Naive thymus-derived CD8-positive, alpha-beta T cell (primary cell): ENCODE measurements around the gene NPR1. TPM values are rescaled to one million over a fixed set of nuclear protein-coding genes. Genes with fewer than 3 reads are reported as not detected.
A peak's percentile ranks its signal among the peaks of the same experiment; 100 is the strongest.

ENCODE experiments used
- ATAC-seq, 2 donors: fragments of 150-1000 bp; cut with Tn5 transposase in 1 of 2; sonication (Bioruptor Pico), chemical (Tn5 transposase) in 1 of 2; 1 replicate in 1 of 2; 2 replicates in 1 of 2; pipeline ENCODE4 v1.10.0; 2021; ENCODE audit warnings: mild to moderate bottlenecking in 2 of 2, moderate library complexity in 2 of 2
- POLR2A ChIA-PET: fragments of 350-600 bp; sonication (Branson Sonifier 250); formaldehyde crosslinking; loops from one replicate; lab custom pipeline; 2021; ENCODE audit warnings: antibody characterized with exemption; lab: Charles Lee
- DNase-seq, 10 donors: peaks; one replicate each; pipeline versions ENCODE4 v3.0.0 to v3.0.0-alpha.2; 2020 to 2022
- H3K27ac Mint-ChIP-seq, 10 donors: one replicate each; pipeline ENCODE4 v1.8.0; 2020 to 2022; ENCODE audit warnings: mild to moderate bottlenecking in 10 of 10, mixed read lengths in 10 of 10, moderate library complexity in 4 of 10, inconsistent platforms in 1 of 10
- H3K27me3 Mint-ChIP-seq, 5 donors: one replicate each; pipeline ENCODE4 v1.8.0; 2021 to 2022; ENCODE audit warnings: mixed read lengths in 5 of 5
- H3K36me3 Mint-ChIP-seq, 3 donors: one replicate each; pipeline ENCODE4 v1.8.0; 2020 to 2022; ENCODE audit warnings: mixed read lengths in 3 of 3, mild to moderate bottlenecking in 2 of 3, inconsistent platforms in 1 of 3
- H3K4me1 Mint-ChIP-seq, 4 donors: one replicate each; pipeline ENCODE4 v1.8.0; 2021 to 2022; ENCODE audit warnings: mixed read lengths in 4 of 4
- H3K4me3 Mint-ChIP-seq, 10 donors: one replicate each; pipeline ENCODE4 v1.8.0; 2020 to 2022; ENCODE audit warnings: mild to moderate bottlenecking in 10 of 10, mixed read lengths in 10 of 10, moderate library complexity in 6 of 10, inconsistent platforms in 1 of 10
- H3K9me3 Mint-ChIP-seq, 9 donors: one replicate each; pipeline ENCODE4 v1.8.0; 2020 to 2022; ENCODE audit warnings: mixed read lengths in 9 of 9, mild to moderate bottlenecking in 3 of 9, inconsistent platforms in 1 of 9, moderate library complexity in 1 of 9
- polyA plus RNA-seq, 3 donors: library from polyadenylated mRNA; unstranded; fragments of 300-500 nt; fragmentation: Illumina TruSeq; gene quantifications; one replicate each; pipeline ENCODE4 v1.2.3, GENCODE V29; 2021
- total RNA-seq, 8 experiments: library from RNA in 2 of 8; stranded (reverse) in 2 of 8; gene quantifications; one replicate each; pipeline ENCODE4 v1.2.3 and lab custom pipeline; 2021 to 2026

Gene NPR1
- total and polyA plus RNA-seq, 5 experiments from 2014 or later = not detected

DNA sequence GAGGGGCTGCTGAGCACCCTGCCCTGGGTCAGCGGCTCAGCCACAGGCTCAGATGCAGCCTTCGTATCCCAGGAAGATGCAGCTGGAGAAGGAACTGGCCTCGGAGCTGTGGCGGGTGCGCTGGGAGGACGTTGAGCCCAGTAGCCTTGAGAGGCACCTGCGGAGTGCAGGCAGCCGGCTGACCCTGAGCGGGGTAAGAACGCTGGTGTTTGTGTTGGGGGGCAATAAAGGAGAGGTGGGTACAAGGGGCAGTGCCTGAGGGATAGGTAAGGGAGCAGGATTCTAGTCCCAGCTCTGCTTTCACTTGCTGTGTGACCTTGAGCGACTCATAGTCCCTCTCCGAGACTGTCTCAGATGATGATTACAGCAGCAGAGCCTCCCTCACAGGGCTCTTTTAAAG lies 6.4 kb downstream of the NPR1 start:
- no peaks in the 10 kb centered on the region for H3K9me3 Mint-ChIP-seq
- H3K27me3 Mint-ChIP-seq = peaks cover 12 to 42% (median 21%) of the 10 kb centered on the region in 5 donors
- POLR2A ChIA-PET = interaction anchor here (0.6 to 1.4 kb wide), 2 partner anchors 27 to 99 kb away, joined by 3 to 4 read pairs; partner anchors contain the start of gene SNAPIN
- peaks cover under 1 to 13% (median 8%) of the 10 kb centered on the region in 4 donors for H3K4me1 Mint-ChIP-seq
- DNase-seq (no peak), ATAC-seq (no peak)
- H3K4me3 Mint-ChIP-seq = peak overlapping the region in 1 of 10 donors; percentile 24
- no peaks in the 10 kb centered on the region for H3K36me3 Mint-ChIP-seq
- H3K27ac Mint-ChIP-seq = no peak overlapping the region

DNA sequence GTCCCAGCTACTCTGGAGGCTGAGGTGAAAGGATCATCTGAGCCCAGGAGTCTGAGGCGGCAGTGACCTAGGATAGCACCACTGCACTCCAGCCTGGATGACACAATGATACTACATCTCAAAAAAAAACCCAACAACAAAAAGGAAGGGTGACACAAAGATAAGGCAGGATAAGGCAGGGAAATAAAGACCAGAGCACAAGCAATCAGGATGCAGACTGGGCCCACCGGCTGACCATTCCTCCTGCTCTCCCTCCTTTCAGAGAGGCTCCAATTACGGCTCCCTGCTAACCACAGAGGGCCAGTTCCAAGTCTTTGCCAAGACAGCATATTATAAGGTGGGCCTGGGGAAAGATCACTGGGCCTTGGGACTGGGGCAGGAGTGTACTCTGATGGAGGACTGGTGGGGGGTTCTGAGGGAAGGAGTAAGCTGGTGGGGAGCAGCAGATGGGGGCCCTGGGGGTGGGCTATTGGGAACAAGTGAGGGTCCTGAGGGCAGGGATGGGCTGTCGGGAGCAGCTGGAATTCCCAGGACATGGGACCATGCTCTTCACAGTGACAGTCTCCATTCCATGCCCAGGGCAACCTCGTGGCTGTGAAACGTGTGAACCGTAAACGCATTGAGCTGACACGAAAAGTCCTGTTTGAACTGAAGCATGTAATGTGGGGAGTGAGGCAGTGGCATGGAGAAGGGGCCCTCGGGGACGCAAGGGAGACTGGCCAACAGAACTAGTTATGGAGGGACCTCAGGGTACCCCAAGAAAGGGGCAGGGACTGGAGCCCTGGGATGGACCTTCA lies 7.3 kb downstream of the NPR1 start:
- H3K4me1 Mint-ChIP-seq = peaks cover 3 to 14% (median 6%) of the 10 kb centered on the region in 4 donors
- POLR2A ChIA-PET = interaction anchor here (0.6 to 1.4 kb wide), 2 partner anchors 27 to 99 kb away, joined by 3 to 4 read pairs; partner anchors contain the start of gene SNAPIN
- no peak overlapping the region for H3K4me3 Mint-ChIP-seq
- ATAC-seq (no peak), DNase-seq (no peak)
- H3K27me3 Mint-ChIP-seq = peaks cover 9 to 34% (median 13%) of the 10 kb centered on the region in 5 donors
- H3K36me3 Mint-ChIP-seq = no peaks in the 10 kb centered on the region
- H3K27ac Mint-ChIP-seq = peak overlapping the region in 1 of 10 donors; percentile 32
- H3K9me3 Mint-ChIP-seq = no peaks in the 10 kb centered on the region

DNA sequence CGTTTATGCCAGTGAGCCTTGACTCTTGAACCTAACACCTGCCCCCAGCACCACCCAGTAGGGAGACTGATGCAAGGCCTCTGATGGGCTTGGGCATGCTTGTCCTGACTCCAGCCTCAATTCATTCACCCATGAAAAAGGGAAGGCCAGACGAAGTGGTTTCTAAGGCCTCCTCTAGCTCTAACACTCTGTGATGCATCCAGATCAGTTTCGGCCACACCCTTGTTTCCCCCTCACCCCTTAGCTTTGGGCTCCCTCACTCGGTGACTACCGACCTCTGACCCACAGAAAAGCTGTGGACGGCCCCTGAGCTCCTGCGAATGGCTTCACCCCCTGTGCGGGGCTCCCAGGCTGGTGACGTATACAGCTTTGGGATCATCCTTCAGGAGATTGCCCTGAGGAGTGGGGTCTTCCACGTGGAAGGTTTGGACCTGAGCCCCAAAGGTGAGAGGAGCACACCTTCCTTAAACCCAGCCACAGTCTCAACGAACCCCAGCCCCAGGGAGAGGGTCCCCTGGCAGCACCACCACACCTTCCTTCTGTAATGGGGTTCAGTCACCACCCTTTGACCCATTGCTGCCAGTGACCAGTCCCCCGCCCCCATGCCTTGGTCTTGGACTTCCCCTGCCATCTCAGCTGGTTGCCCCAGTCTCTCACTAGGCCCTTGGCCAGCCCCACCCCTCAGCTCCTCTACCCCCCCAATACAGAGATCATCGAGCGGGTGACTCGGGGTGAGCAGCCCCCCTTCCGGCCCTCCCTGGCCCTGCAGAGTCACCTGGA lies 9.0 kb downstream of the NPR1 start:
- Mint-ChIP-seq H3K9me3 (no peaks in the 10 kb centered on the region), H3K4me1 (peaks cover 7 to 21% (median 11%) of the 10 kb centered on the region in 4 donors), H3K27ac (no peak overlapping the region), H3K36me3 (no peaks in the 10 kb centered on the region), H3K27me3 (peaks cover 2 to 25% (median 6%) of the 10 kb centered on the region in 5 donors), H3K4me3 (no peak overlapping the region)
- POLR2A ChIA-PET = no interaction called here
- ATAC-seq (no peak), DNase-seq (no peak)

DNA sequence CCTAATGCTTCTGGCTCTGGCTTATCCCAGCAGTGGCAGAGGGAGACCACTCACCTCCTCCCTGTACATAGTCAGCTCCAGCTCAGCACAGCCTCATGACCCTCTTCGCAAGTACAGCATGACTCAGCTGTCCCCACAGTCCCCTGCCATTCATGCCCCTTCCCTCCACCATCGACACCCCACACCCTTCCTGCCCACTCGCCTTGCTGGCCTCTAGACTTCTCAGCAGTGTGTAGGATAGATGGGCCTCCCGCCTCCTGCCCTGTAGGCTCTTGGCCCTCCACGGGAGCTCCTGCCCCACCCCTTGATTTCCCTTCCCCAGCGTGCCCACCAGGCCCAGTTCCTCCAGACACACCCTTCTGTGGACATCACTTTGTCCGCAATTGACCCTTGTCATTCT lies 9.8 kb downstream of the NPR1 start:
- no peaks in the 10 kb centered on the region for H3K9me3 Mint-ChIP-seq

DNA sequence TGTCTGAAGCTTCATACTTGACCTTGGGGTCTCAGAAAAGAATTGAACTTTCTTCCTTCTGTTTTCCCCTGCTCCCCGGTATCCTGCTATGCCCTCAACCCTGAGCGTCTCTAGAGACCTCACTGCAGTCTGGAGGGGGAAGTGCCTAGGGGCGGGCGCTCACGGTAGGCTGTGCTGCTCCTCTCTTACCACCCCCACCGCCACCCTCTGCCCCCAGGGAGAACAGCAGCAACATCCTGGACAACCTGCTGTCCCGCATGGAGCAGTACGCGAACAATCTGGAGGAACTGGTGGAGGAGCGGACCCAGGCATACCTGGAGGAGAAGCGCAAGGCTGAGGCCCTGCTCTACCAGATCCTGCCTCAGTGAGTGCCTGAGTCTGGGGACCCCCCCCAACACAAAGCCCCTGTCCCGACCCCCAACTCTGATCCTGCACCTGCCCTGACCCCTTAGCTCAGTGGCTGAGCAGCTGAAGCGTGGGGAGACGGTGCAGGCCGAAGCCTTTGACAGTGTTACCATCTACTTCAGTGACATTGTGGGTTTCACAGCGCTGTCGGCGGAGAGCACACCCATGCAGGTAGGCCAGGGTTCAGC lies 10.3 kb downstream of the NPR1 start:
- H3K36me3 Mint-ChIP-seq = no peaks in the 10 kb centered on the region
- ATAC-seq (no peak), DNase-seq (no peak)
- no peak overlapping the region for H3K4me3 Mint-ChIP-seq
- H3K9me3 Mint-ChIP-seq = no peaks in the 10 kb centered on the region
- peaks cover 2 to 18% (median 3%) of the 10 kb centered on the region in 5 donors for H3K27me3 Mint-ChIP-seq
- POLR2A ChIA-PET = interaction anchor here (0.5 kb wide), 1 partner anchor 172 kb away, joined by 3 read pairs; no protein-coding TSS in a partner anchor
- H3K27ac Mint-ChIP-seq = peak overlapping the region in 1 of 10 donors; percentile 57
- H3K4me1 Mint-ChIP-seq = peaks cover 7 to 21% (median 11%) of the 10 kb centered on the region in 4 donors

More for the DNA sequence above, 9.8 kb downstream of the NPR1 start:
- H3K27ac Mint-ChIP-seq = peak overlapping the region in 2 of 10 donors; percentile 40 to 57
- POLR2A ChIA-PET = no interaction called here
- H3K27me3 Mint-ChIP-seq = peaks cover 2 to 23% (median 6%) of the 10 kb centered on the region in 5 donors
- no peak overlapping the region for H3K4me3 Mint-ChIP-seq
- no peak for DNase-seq
- H3K36me3 Mint-ChIP-seq = no peaks in the 10 kb centered on the region
- no peak for ATAC-seq
- peaks cover 7 to 21% (median 11%) of the 10 kb centered on the region in 4 donors for H3K4me1 Mint-ChIP-seq

DNA sequence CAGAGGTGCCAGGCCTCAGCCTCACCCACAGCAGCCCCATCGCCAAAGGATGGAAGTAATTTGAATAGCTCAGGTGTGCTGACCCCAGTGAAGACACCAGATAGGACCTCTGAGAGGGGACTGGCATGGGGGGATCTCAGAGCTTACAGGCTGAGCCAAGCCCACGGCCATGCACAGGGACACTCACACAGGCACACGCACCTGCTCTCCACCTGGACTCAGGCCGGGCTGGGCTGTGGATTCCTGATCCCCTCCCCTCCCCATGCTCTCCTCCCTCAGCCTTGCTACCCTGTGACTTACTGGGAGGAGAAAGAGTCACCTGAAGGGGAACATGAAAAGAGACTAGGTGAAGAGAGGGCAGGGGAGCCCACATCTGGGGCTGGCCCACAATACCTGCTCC lies 15.0 kb downstream of the NPR1 start:
- Mint-ChIP-seq H3K27me3 (peaks cover 0 to 13% (median 2%) of the 10 kb centered on the region in 5 donors), H3K4me1 (peaks cover 8 to 27% (median 13%) of the 10 kb centered on the region in 4 donors)

DNA sequence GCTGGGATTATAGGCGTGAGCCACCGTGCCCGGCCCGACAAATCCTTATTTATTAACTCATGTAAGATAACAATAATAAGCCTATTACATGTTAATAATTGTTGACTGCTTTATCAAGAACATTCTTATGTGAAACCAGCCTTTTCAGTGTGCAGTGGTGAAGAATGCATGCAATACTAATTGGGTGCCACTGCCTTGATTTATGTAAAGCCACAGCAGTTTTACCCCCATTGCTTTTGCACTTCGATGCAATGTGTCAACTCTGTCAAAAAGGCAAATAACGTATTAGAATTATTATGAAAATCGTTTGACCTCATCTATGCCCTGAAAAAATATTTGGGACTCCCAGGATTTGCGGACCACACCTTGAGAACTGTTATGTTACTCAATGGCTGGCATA lies 18.3 kb downstream of the NPR1 start:
- Mint-ChIP-seq H3K4me3 (no peak overlapping the region), H3K27ac (no peak overlapping the region), H3K36me3 (no peaks in the 10 kb centered on the region), H3K4me1 (peaks cover 0 to 6% (median 3%) of the 10 kb centered on the region in 4 donors), H3K9me3 (no peaks in the 10 kb centered on the region), H3K27me3 (peaks cover 0 to 13% (median 2%) of the 10 kb centered on the region in 5 donors)
- POLR2A ChIA-PET = interaction anchor here (0.9 kb wide), 1 partner anchor 8 kb away, joined by 3 read pairs; no protein-coding TSS in a partner anchor
- ATAC-seq = no peak
- DNase-seq = no peak

More for the DNA sequence above, 15.0 kb downstream of the NPR1 start:
- Mint-ChIP-seq H3K27ac (peak overlapping the region in 3 of 10 donors; percentile 3 to 58 (median 46)), H3K4me3 (peak overlapping the region in 1 of 10 donors; percentile 38), H3K9me3 (no peaks in the 10 kb centered on the region), H3K36me3 (no peaks in the 10 kb centered on the region)
- ATAC-seq (no peak), DNase-seq (no peak)
- POLR2A ChIA-PET = no interaction called here

DNA sequence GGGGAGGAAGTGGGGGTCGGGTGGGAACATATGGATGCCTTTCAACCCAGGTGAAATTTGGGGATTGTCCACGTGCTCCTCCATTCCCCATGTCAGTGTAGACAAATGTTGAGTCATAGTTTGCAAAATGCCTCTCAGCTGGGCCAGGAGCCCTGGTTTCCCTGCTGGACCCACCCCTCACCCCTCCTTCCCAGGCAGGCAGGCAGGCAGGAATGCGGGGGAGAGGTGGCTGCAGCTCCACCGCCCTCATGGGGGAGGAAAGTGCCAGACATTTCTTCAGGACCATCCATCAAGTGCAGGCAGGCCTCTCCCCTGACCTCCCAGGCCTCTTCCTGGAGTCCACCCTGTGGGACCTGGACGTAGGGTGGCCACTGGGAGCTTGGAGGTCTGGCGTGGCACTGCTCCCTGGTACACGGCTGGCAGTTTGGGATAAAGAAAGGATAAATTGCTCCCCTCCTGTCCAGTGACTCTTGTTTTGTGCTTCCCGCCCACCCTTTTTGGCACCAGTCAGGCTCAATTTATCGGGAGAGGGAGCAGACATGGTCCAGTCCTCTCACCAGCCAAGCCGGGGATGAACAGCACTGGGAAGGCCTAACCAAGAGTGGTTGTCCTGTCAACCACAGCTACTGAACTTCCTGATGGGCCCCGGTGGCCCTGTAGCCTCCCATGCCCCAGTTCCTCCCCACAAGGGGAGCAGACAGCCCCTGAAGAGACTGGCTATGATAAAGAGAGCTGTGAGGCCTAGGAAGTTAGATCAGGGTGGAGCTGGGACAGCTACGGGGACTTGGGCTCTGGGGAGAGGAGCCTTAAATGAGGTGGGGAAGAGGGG lies 18.9 kb downstream of the NPR1 start:
- peaks cover 0 to 6% (median 3%) of the 10 kb centered on the region in 4 donors for H3K4me1 Mint-ChIP-seq
- peak overlapping the region in 2 of 10 donors; percentile 24 to 82 for H3K27ac Mint-ChIP-seq
- DNase-seq (no peak), ATAC-seq (no peak)
- H3K36me3 Mint-ChIP-seq = no peaks in the 10 kb centered on the region
- H3K9me3 Mint-ChIP-seq = no peaks in the 10 kb centered on the region
- POLR2A ChIA-PET = no interaction called here
- H3K27me3 Mint-ChIP-seq = peaks cover 0 to 13% (median 2%) of the 10 kb centered on the region in 5 donors
- peak overlapping the region in 5 of 10 donors; percentile 2 to 53 (median 36) for H3K4me3 Mint-ChIP-seq

DNA sequence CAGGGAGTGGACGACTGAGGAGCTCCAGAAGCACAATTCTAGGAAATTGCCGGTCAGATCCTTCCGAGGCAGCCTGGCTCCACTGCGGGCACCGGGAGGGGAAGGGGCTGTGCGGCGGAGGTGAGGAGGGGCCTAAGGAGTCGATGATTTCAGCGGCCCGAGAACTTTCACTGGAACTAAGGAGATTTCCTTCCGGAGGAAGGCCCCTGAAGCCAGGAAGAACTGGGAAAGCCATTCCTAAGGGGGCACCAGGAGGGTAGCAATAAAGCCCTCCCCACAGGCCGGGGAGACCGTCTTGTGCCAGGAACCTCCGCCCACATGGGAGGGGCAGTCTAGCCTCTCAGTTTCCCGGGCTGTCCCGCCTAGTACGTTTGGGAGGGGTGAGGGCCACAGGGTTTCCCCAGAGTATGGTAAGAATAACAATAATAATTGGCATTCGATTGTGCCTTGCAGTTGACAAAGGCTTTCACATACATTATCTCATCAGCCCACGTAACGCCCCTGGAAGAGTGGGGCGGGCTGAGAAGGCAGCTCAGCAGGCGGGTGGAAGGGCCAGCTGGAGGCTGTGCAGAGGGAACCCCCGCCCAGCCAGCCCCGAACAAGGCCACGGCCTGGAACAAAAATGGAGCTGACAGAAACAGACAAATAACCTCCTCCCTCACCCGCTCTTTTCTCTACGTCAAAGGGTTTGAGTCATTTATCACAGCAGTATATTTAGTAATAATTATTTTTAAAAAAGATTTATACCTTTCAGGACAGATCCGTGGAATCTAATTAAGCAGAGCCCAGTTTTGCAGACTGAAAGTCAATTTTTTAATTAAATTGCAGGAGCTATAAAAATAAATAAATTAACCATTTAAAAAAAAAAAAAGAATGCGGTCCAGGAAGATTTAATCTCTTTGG lies 19.8 kb downstream of the NPR1 start:
- no peak for DNase-seq
- no peaks in the 10 kb centered on the region for H3K36me3 Mint-ChIP-seq
- no peaks in the 10 kb centered on the region for H3K9me3 Mint-ChIP-seq
- peak overlapping the region in 5 of 10 donors; percentile 2 to 53 (median 36) for H3K4me3 Mint-ChIP-seq
- H3K27ac Mint-ChIP-seq = peak overlapping the region in 2 of 10 donors; percentile 24 to 82
- H3K27me3 Mint-ChIP-seq = peaks cover 0 to 13% (median 2%) of the 10 kb centered on the region in 5 donors
- POLR2A ChIA-PET = no interaction called here
- ATAC-seq = no peak
- H3K4me1 Mint-ChIP-seq = peaks cover 0 to 6% (median 3%) of the 10 kb centered on the region in 4 donors

DNA sequence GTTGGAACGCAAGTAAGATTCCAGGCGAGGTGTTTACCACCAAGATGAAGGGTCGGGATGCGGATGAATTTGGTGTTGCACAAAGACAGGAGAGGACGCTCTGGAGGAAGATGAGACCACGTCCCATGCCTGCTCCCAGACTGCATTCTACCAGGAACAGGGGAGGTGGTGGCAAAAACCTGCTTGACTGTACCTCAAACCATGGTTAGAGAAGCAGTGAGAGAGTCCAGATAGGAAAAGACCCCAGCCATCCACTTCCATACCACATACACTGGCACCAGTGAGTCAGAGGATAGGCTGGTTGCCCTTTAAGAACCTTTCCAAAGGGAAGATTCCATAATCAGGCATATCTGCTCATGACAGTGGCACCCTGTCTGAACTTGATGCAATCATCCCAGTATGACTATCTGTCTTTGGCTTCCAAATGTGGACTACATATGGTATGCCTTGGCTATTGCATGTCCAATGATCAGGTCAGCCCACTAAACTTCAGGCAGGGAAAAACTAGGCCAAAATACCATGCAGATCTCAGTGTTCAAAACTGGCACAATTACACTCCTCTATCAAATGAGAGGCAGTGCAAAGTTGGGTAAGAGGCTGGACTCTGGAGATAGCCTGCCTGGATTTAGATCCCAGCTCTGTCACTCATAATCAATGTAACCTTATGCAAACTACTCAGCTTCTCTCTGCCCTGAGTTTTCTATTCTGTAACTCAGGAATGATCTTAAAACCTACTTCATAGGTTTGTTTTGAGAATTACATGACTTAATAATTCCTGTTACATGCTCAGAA lies 20.6 kb downstream of the NPR1 start:
- POLR2A ChIA-PET = no interaction called here
- DNase-seq (no peak), ATAC-seq (no peak)
- Mint-ChIP-seq H3K4me1 (peaks cover 0 to 6% (median 3%) of the 10 kb centered on the region in 4 donors), H3K36me3 (no peaks in the 10 kb centered on the region), H3K4me3 (no peak overlapping the region), H3K27ac (no peak overlapping the region), H3K27me3 (peaks cover 0 to 13% (median 2%) of the 10 kb centered on the region in 5 donors), H3K9me3 (no peaks in the 10 kb centered on the region)
